ENCODE results near the gene GLRX5. TPM values are rescaled to one million over a fixed set of nuclear protein-coding genes. Genes with fewer than 3 reads are reported as not detected.
A peak's percentile ranks its signal among the peaks of the same experiment; 100 is the strongest.

Gene GLRX5
- total and polyA plus RNA-seq, 12 donors = 32.7 to 134 (median 71.6) TPM

DNA sequence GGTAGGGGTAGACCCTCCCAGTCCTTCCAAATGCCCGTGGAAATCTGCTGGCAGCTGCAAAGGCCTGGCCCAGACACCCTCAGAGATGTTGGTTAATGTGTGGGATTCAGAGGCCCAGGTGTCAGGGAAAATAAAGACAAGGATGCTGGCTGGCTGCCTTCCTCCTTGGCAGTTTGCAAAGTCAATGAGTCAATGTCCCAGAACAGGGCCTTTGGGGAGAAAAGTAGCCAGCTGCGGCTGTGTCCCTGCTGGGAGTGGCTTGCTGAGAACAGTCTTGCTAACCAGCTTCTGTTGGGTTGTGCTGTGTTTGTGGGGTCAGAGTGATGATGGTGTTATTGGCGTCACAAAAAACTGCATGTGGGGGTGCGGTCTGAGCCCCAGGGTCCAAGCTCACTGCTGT is 29.2 kb downstream of the GLRX5 start:
- no peak overlapping the region for H3K27ac ChIP-seq
- WGBS, 4 donors = 47 to 73% (median 64%) methylated on average over 3 to 4 of the region's 4 CpGs

DNA sequence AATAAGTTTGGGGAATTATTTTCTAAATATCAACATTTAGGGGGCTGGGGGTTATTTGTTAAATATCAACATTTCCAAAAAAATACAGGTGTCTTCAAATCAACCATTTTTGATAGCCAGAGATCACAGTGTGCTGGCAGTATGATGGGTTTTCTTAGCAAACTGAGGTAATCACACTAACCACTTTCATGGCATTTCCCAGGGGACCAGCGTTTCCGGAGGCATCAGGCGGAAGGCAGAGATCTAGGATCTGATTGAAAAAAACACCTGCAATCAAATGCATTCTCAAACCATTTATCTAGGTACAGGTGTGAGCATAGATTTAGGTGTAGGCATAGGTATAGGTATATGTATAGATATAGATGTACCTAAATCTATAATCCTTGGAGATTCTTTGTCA is 34.6 kb downstream of the GLRX5 start:
- no peaks in the 10 kb centered on the region for H3K4me1 ChIP-seq (replicated peaks in 1 of 2)
- no peak for TF ChIP-seq POLR2A (IDR thresholded peaks at IDR 0.05)
- TF ChIP-seq, protein P1, sequence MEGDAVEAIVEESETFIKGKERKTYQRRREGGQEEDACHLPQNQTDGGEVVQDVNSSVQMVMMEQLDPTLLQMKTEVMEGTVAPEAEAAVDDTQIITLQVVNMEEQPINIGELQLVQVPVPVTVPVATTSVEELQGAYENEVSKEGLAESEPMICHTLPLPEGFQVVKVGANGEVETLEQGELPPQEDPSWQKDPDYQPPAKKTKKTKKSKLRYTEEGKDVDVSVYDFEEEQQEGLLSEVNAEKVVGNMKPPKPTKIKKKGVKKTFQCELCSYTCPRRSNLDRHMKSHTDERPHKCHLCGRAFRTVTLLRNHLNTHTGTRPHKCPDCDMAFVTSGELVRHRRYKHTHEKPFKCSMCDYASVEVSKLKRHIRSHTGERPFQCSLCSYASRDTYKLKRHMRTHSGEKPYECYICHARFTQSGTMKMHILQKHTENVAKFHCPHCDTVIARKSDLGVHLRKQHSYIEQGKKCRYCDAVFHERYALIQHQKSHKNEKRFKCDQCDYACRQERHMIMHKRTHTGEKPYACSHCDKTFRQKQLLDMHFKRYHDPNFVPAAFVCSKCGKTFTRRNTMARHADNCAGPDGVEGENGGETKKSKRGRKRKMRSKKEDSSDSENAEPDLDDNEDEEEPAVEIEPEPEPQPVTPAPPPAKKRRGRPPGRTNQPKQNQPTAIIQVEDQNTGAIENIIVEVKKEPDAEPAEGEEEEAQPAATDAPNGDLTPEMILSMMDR (IDR thresholded peaks at IDR 0.05) = no peak
- no peaks in the 10 kb centered on the region for H3K36me3 ChIP-seq (replicated peaks in 1 of 2)
- intact Hi-C loops (cut with DNase I) = loop anchor here in 1 of 2 donors (10.0 kb wide), 1 partner anchor 205 kb away; no protein-coding TSS in a partner anchor
- DNase-seq = no peak
- H3K9me3 ChIP-seq (replicated peaks in 1 of 3) = no peaks in the 10 kb centered on the region
- H3K4me3 ChIP-seq = no peak overlapping the region
- no peaks in the 10 kb centered on the region for H3K27me3 ChIP-seq
- 68 to 81% (median 76%) methylated on average over 3 of the region's 3 CpGs for whole genome bisulfite sequencing, 4 donors
- no peak overlapping the region for H3K27ac ChIP-seq

More for the DNA sequence above, 29.2 kb downstream of the GLRX5 start:
- Histone ChIP-seq H3K36me3 (replicated peaks in 1 of 2) (no peaks in the 10 kb centered on the region), H3K4me1 (replicated peaks in 1 of 2) (no peaks in the 10 kb centered on the region), H3K27me3 (no peaks in the 10 kb centered on the region), H3K9me3 (replicated peaks in 1 of 3) (no peaks in the 10 kb centered on the region), H3K4me3 (no peak overlapping the region)
- no peak for TF ChIP-seq POLR2A (IDR thresholded peaks at IDR 0.05)
- TF ChIP-seq, protein P1 (IDR thresholded peaks at IDR 0.05) = no peak
- DNase-seq = peak in 4 of 7 donors; percentile 36 to 54 (median 48)
- intact Hi-C loops (cut with DNase I) = loop anchor here (5.0 to 10.0 kb wide), 3 partner anchors 118 to 211 kb away; no protein-coding TSS in a partner anchor

GRCh38 chr14:95573313-95573712 is 38.5 kb downstream of the GLRX5 start:
- Histone ChIP-seq H3K36me3 (replicated peaks in 1 of 2) (no peaks in the 10 kb centered on the region), H3K27ac (no peak overlapping the region), H3K4me3 (no peak overlapping the region), H3K27me3 (no peaks in the 10 kb centered on the region), H3K9me3 (replicated peaks in 1 of 3) (no peaks in the 10 kb centered on the region), H3K4me1 (replicated peaks in 1 of 2) (no peaks in the 10 kb centered on the region)
- DNase-seq = no peak
- intact Hi-C loops (cut with DNase I) = no loop called here
- WGBS, 4 donors = 92 to 97% (median 93%) methylated on average over 7 of the region's 7 CpGs
- no peak for TF ChIP-seq POLR2A (IDR thresholded peaks at IDR 0.05)
- TF ChIP-seq, protein P1 (IDR thresholded peaks at IDR 0.05) = no peak

- Histone ChIP-seq H3K27me3 (no peaks in the 10 kb centered on the region), H3K4me1 (replicated peaks in 1 of 2) (no peaks in the 10 kb centered on the region), H3K27ac (no peak overlapping the region), H3K9me3 (replicated peaks in 1 of 3) (no peaks in the 10 kb centered on the region), H3K36me3 (replicated peaks in 1 of 2) (no peaks in the 10 kb centered on the region), H3K4me3 (no peak overlapping the region)
- TF ChIP-seq, protein P1 (IDR thresholded peaks at IDR 0.05) = no peak
- no peak for TF ChIP-seq POLR2A (IDR thresholded peaks at IDR 0.05)
- no peak for DNase-seq
- intact Hi-C loops (cut with DNase I) = no loop called here
- 41 to 68% (median 55%) methylated on average over 3 of the region's 3 CpGs for WGBS, 4 donors
Observed at GRCh38 chr14:95575840-95576473, 41.1 kb downstream of the GLRX5 start.

Data from adrenal gland (tissue), 12 donors.